PC-3 (cell line): Measurements from ENCODE around the gene PAQR9. TPM values are rescaled to one million over a fixed set of nuclear protein-coding genes. Genes with fewer than 3 reads are reported as not detected.
A peak's percentile ranks its signal among the peaks of the same experiment; 100 is the strongest.

Experiments
- ATAC-seq: fragments of 200-7000 bp; cut with Tn5 transposase; 2 replicates; pipeline ENCODE4 v1.9.1; 2020; ENCODE audit warnings: mild to moderate bottlenecking, moderate library complexity
- Bru-seq: library from RNA; stranded (reverse); fragments of 400-500 nt; gene quantifications from one replicate; lab custom pipeline; 2021; lab: Mats Ljungman, UMichigan
- BruChase-seq, 2 experiments: library from RNA; stranded (reverse); fragments of 400-500 nt; gene quantifications; one replicate each; lab custom pipeline; 2021; lab: Mats Ljungman, UMichigan
- BruUV-seq: library from RNA; stranded (reverse); fragments of 400-500 nt; replicated peaks from 2 replicates; lab custom pipeline; 2021; lab: Mats Ljungman, UMichigan
- CTCF ChIA-PET: fragments of 300-600 bp; sonication (Branson Sonifier 250); formaldehyde crosslinking; loops from one replicate; lab custom pipeline; 2022; ENCODE audit warnings: antibody characterized with exemption; lab: Charles Lee
- POLR2A ChIA-PET: fragments of 300-600 bp; sonication (Branson Sonifier 250); formaldehyde crosslinking; loops from one replicate; lab custom pipeline; 2022; ENCODE audit warnings: antibody characterized with exemption; ENCODE audit not compliant: unreplicated experiment; lab: Charles Lee
- DNase-seq: peaks from one replicate; pipeline ENCODE4 v3.0.0-alpha.2; 2015
- H2AFZ ChIP-seq: fragments of 300-600 bp; sonication (generic); 2 replicates; pipeline ENCODE4 v1.6.0; 2016; ENCODE audit warnings: antibody characterized with exemption, low read length
- H3F3A ChIP-seq: fragments of 300-600 bp; sonication (generic); one replicate; pipeline ENCODE4 v1.6.0; 2017; ENCODE audit warnings: antibody characterized with exemption, low read length, control low read depth, mild to moderate bottlenecking; ENCODE audit not compliant: unreplicated experiment
- H3K27ac ChIP-seq: fragments of 300-600 bp; sonication (generic); 2 replicates; pipeline ENCODE4 v1.5.1; 2016; ENCODE audit warnings: mild to moderate bottlenecking, low read length
- H3K27me3 ChIP-seq: fragments of 300-600 bp; sonication (generic); 2 replicates; pipeline ENCODE4 v1.6.1; 2016; ENCODE audit warnings: low read length, mixed read lengths
- H3K36me3 ChIP-seq: fragments of 300-600 bp; sonication (generic); 2 replicates; pipeline ENCODE4 v1.6.1; 2016; ENCODE audit warnings: low read depth, mixed run types, low read length, mixed read lengths
- H3K4me1 ChIP-seq: fragments of 300-600 bp; sonication (generic); 2 replicates; pipeline ENCODE4 v1.5.1; 2016; ENCODE audit warnings: low read length; ENCODE audit not compliant: insufficient read depth
- H3K4me2 ChIP-seq: fragments of 300-600 bp; sonication (generic); 2 replicates; pipeline ENCODE4 v1.6.0; 2016; ENCODE audit warnings: low read length
- H3K4me3 ChIP-seq: fragments of 300-600 bp; sonication (generic); 2 replicates; pipeline ENCODE4 v1.5.1; 2016; ENCODE audit warnings: mild to moderate bottlenecking, low read length, mixed read lengths
- H3K79me2 ChIP-seq: fragments of 300-600 bp; sonication (generic); 2 replicates; pipeline ENCODE4 v1.6.1; 2017; ENCODE audit warnings: low read length, mixed read lengths
- H3K9ac ChIP-seq: fragments of 300-600 bp; sonication (generic); 2 replicates; pipeline ENCODE4 v1.6.0; 2016; ENCODE audit warnings: mild to moderate bottlenecking, low read length
- H3K9me2 ChIP-seq: fragments of 300-600 bp; sonication (generic); replicated peaks from 2 replicates; pipeline ENCODE4 v1.6.1; 2016; ENCODE audit warnings: mixed run types, low read length, mixed read lengths
- H3K9me3 ChIP-seq: fragments of 300-600 bp; sonication (generic); 2 replicates; pipeline ENCODE4 v1.6.1; 2016; ENCODE audit warnings: low read length, mixed read lengths
- H4K20me1 ChIP-seq: fragments of 300-600 bp; sonication (generic); 2 replicates; pipeline ENCODE4 v1.6.1; 2016; ENCODE audit warnings: low read length, mixed read lengths
- EZH2 ChIP-seq: fragments of 300-600 bp; sonication (generic); IDR thresholded peaks from one replicate; pipeline ENCODE4 v1.6.1; 2017; ENCODE audit warnings: antibody characterized with exemption, mild to moderate bottlenecking, low read length; ENCODE audit not compliant: unreplicated experiment
- EZH2phosphoT487 ChIP-seq: fragments of 300-600 bp; sonication (generic); IDR thresholded peaks from 2 replicates; pipeline ENCODE4 v1.6.1; 2018; ENCODE audit warnings: mild to moderate bottlenecking, antibody characterized with exemption, low read length, borderline replicate concordance
- intact Hi-C: fragments of 100-400 bp; cut with micrococcal nuclease; formaldehyde crosslinking; loops from 2 replicates; pipeline ENCODE4 v1.9.0; 2023
- long read RNA-seq: library from polyadenylated mRNA; unstranded; transcript quantifications from one replicate; pipeline ENCODE4 v2.0.0, GENCODE V29; 2021; ENCODE audit not compliant: unreplicated experiment
- total RNA-seq: library from RNA; depleted of rRNA; stranded (reverse); fragments of >200 nt; gene quantifications from 2 replicates; pipeline ENCODE4 v1.2.3, GENCODE V29; 2014; rRNA removed
- TF ChIP-seq, protein P1 (sequence below): fragments of 300-600 bp; sonication (generic); conservative IDR thresholded peaks from 2 replicates; pipeline ENCODE4 v1.5.1; 2017; ENCODE audit warnings: antibody characterized with exemption, low read depth, mild to moderate bottlenecking, low read length

The PAQR9 gene, protein sequence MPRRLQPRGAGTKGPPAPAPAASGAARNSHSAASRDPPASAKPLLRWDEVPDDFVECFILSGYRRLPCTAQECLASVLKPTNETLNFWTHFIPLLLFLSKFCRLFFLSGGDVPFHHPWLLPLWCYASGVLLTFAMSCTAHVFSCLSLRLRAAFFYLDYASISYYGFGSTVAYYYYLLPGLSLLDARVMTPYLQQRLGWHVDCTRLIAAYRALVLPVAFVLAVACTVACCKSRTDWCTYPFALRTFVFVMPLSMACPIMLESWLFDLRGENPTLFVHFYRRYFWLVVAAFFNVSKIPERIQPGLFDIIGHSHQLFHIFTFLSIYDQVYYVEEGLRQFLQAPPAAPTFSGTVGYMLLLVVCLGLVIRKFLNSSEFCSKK
- total RNA-seq (0.12 TPM in 1 of 2 replicates, not detected in the other), Bru-seq, nascent RNA (percentile 14 among the genes with signal in this experiment), BruChase-seq, experiment 1, labeled RNA remaining after a 6-hour chase (percentile 31 among the genes with signal in this experiment), BruChase-seq, experiment 2, labeled RNA remaining after a 2-hour chase (percentile 14 among the genes with signal in this experiment)
- long read RNA-seq: 0 reads

DNA sequence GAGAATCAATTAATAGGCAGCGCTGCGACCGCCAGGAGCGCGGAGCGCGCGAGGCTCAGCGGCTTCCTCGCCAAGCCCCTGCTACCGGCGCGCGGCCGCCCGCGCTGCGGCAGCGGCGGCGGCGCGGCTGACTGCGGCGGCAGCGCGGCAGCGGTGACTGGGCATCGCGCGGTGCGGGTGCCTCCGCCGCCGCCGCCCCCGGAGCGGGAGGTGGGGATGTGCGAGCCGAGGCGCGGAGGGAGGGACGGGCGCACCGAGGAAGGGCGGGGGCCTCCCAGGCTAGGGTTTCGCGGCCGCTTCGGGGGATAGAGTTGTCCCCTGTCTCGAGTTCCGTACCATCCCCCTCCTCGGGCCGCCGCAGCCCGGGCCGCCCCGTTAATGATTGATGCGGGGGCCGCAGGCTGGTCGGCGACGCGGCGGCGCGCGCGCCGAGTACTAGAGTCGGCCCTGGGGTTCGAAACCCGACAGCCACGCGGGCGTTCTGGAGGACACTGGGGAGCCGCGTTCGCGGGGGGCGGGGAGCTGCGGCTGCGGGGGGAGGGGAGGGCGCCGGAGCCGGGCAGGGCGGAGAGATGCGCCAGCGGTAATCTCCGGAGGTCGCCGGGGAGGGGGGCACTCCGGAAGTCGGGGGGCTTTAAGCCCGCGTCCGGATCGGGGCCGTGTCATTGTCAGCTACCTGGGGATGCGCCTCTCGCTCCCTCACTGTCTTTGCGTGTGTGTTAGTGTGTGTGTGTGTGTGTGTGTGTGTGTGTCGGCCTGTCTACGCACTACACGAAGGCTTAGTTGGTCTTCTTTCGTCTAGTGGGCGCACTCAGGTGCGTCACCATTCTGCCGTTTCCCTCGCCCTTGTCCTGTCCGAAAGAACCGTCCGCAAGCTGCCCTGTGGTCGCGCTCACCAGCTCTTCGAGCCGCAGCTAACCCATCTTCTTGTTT, at the start of gene PAQR9:
PAQR9 (minus strand) TSS at position 159 of the 933 bp plus-strand sequence. CDS start 338 bp downstream, outside the sequence.
- peak within 1 kb of the TSS; percentile 84; the same call in 1 of the 2 replicates for H2AFZ ChIP-seq
- H3K79me2 ChIP-seq: no peaks in the 10 kb centered on the region
- no peaks in the 10 kb centered on the region for H4K20me1 ChIP-seq
- no TSS peak for BruUV-seq
- H3K9me3 ChIP-seq: no peaks in the 10 kb centered on the region
- no peak within 1 kb of the TSS for H3K9ac ChIP-seq
- peaks cover 14% of the 10 kb centered on the region for H3K4me1 ChIP-seq
- intact Hi-C loops: no loop called here
- H3K9me2 ChIP-seq: no peaks in the 10 kb centered on the region
- POLR2A ChIA-PET: no interaction called here
- no peak for DNase-seq
- ATAC-seq: peak; percentile 50
- CTCF ChIA-PET: no interaction called here
- no peaks in the 10 kb centered on the region for H3F3A ChIP-seq
- H3K27me3 ChIP-seq: 0 out of 2 replicates have a peak, but pooled peaks cover 3% of the 10 kb centered on the region
- peak within 1 kb of the TSS; percentile 66 for H3K4me3 ChIP-seq
- H3K36me3 ChIP-seq: no peaks in the 10 kb centered on the region
- H3K4me2 ChIP-seq: peak within 1 kb of the TSS; percentile 84
- no peak within 1 kb of the TSS for H3K27ac ChIP-seq
- TF ChIP-seq, protein P1, sequence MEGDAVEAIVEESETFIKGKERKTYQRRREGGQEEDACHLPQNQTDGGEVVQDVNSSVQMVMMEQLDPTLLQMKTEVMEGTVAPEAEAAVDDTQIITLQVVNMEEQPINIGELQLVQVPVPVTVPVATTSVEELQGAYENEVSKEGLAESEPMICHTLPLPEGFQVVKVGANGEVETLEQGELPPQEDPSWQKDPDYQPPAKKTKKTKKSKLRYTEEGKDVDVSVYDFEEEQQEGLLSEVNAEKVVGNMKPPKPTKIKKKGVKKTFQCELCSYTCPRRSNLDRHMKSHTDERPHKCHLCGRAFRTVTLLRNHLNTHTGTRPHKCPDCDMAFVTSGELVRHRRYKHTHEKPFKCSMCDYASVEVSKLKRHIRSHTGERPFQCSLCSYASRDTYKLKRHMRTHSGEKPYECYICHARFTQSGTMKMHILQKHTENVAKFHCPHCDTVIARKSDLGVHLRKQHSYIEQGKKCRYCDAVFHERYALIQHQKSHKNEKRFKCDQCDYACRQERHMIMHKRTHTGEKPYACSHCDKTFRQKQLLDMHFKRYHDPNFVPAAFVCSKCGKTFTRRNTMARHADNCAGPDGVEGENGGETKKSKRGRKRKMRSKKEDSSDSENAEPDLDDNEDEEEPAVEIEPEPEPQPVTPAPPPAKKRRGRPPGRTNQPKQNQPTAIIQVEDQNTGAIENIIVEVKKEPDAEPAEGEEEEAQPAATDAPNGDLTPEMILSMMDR: no peak
- TF ChIP-seq EZH2phosphoT487: no peak
- TF ChIP-seq EZH2: no peak

DNA sequence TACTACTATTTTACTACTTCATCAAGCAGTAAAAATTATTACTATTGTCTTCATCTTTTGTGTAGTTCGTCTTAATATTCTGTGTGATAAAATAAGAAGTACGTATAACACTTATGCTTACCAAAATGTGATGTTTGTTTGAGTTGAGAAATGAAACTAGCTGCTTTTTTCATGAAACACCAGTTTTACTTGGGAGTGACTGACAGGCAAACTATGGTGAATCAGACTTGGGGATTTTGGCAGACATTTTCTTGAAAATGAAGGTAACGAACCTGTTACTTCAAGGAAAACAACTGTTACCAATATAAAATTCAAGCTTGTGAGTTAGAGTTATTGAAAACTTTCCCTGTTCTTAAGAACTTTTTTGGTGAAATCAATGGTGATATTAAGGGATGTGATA, 48.2 kb upstream of the PAQR9 start:
- ATAC-seq: no peak
- Histone ChIP-seq H3K27ac (no peak overlapping the region), H3K79me2 (peaks cover 83% of the 10 kb centered on the region), H4K20me1 (peaks cover 53% of the 10 kb centered on the region), H3F3A (no peaks in the 10 kb centered on the region), H3K27me3 (no peaks in the 10 kb centered on the region), H3K9ac (no peak overlapping the region), H3K4me3 (no peak overlapping the region), H3K9me3 (no peaks in the 10 kb centered on the region), H2AFZ (no peak overlapping the region), H3K9me2 (no peaks in the 10 kb centered on the region), H3K36me3 (peaks cover 21% of the 10 kb centered on the region), H3K4me2 (no peak overlapping the region), H3K4me1 (peaks cover 3% of the 10 kb centered on the region; the same call in 1 of the 2 replicates)
- no peak for DNase-seq
- CTCF ChIA-PET: no interaction called here
- POLR2A ChIA-PET: no interaction called here
- TF ChIP-seq, protein P1: no peak
- TF ChIP-seq EZH2phosphoT487 (no peak), EZH2 (no peak)
- BruUV-seq: no TSS peak
- intact Hi-C loops: no loop called here
